Panc1 (cell line): ENCODE data around the gene RS1. TPM values are rescaled to one million over a fixed set of nuclear protein-coding genes. Genes with fewer than 3 reads are reported as not detected.

Experiments
- ATAC-seq: fragments of 200-7000 bp; cut with Tn5 transposase; 2 replicates; pipeline ENCODE4 v1.9.1; 2020; ENCODE audit warnings: mild to moderate bottlenecking, moderate library complexity
- BruUV-seq: library from RNA; stranded (reverse); fragments of 400-500 nt; replicated peaks from 2 replicates; lab custom pipeline; 2021; lab: Mats Ljungman, UMichigan
- CTCF ChIA-PET: fragments of 300-600 bp; sonication (Branson Sonifier 250); formaldehyde crosslinking; loops from one replicate; lab custom pipeline; 2022; ENCODE audit warnings: antibody characterized with exemption; lab: Charles Lee
- POLR2A ChIA-PET: fragments of 300-600 bp; sonication (Branson Sonifier 250); formaldehyde crosslinking; loops from one replicate; lab custom pipeline; 2022; ENCODE audit warnings: antibody characterized with exemption; lab: Charles Lee
- DNase-seq: peaks from one replicate; pipeline ENCODE4 v3.0.0-alpha.2; 2010; ENCODE audit warnings: low read depth, low spot score
- H3K27ac ChIP-seq: 2 replicates; pipeline ENCODE4 v1.5.1; 2011; ENCODE audit warnings: mild to moderate bottlenecking, low read length, inconsistent platforms
- H3K27me3 ChIP-seq: fragments of 200-500 bp; sonication (Bioruptor generic); 2 replicates; pipeline ENCODE4 v1.6.0; 2014; ENCODE audit warnings: low read length, inconsistent platforms; ENCODE audit not compliant: control insufficient read depth, insufficient read depth
- H3K36me3 ChIP-seq: fragments of 200-500 bp; sonication (Bioruptor generic); 2 replicates; pipeline ENCODE4 v1.5.1; 2014; ENCODE audit warnings: inconsistent platforms, mild to moderate bottlenecking, low read length, moderate library complexity; ENCODE audit not compliant: control insufficient read depth, insufficient read depth
- H3K4me1 ChIP-seq: 2 replicates; pipeline ENCODE4 v1.5.1; 2011; ENCODE audit warnings: inconsistent platforms, mild to moderate bottlenecking, low read length, moderate library complexity; ENCODE audit not compliant: control insufficient read depth, insufficient read depth
- H3K4me3 ChIP-seq, 2 experiments: 2 replicates each; pipeline ENCODE4 v1.5.1; 2011 to 2012; ENCODE audit warnings: low read depth in 2 of 2, low read length in 2 of 2, mild to moderate bottlenecking in 2 of 2, inconsistent platforms in 1 of 2, moderate library complexity in 1 of 2
- H3K9me3 ChIP-seq: fragments of 200-500 bp; sonication (Bioruptor generic); 2 replicates; pipeline ENCODE4 v1.5.1; 2014; ENCODE audit warnings: low read depth, mild to moderate bottlenecking, inconsistent platforms, low read length, moderate library complexity; ENCODE audit not compliant: control insufficient read depth, insufficient read depth
- POLR2AphosphoS5 ChIP-seq: IDR thresholded peaks from 2 replicates; pipeline ENCODE4 v1.6.1; 2012; ENCODE audit warnings: mild to moderate bottlenecking, low read depth, low read length, moderate library complexity
- SIN3A ChIP-seq: IDR thresholded peaks from 2 replicates; pipeline ENCODE4 v1.6.1; 2012; ENCODE audit warnings: low read depth, mild to moderate bottlenecking, low read length, moderate library complexity, borderline replicate concordance; ENCODE audit not compliant: insufficient read depth
- TCF7L2 ChIP-seq: IDR thresholded peaks from 2 replicates; pipeline ENCODE4 v1.6.1; 2011; ENCODE audit warnings: mild to moderate bottlenecking, low read depth, low read length, inconsistent platforms
- in situ Hi-C: cut with HindIII; loops from 2 replicates; pipeline ENCODE4 v1.10.0; 2016; ENCODE audit warnings: low sequenced_read_pairs, low pct_unique_long_range_greater_than_20kb
- intact Hi-C: fragments of 100-400 bp; cut with micrococcal nuclease; formaldehyde crosslinking; loops from one replicate; pipeline ENCODE4 v1.10.0; 2022; ENCODE audit not compliant: unreplicated experiment
- total RNA-seq: library from RNA; stranded (reverse); gene quantifications from one replicate; pipeline ENCODE4 v1.2.1, GENCODE V29; 2021; ENCODE audit not compliant: unreplicated experiment
- TF ChIP-seq, protein P1 (sequence below), 2 experiments: IDR thresholded peaks; 2 replicates each; pipeline ENCODE4 v1.6.1; 2011 to 2012; ENCODE audit warnings: low read depth in 2 of 2, control low read depth in 1 of 2, low read length in 1 of 2, mild to moderate bottlenecking in 1 of 2, moderate library complexity in 1 of 2; ENCODE audit not compliant: insufficient read depth in 1 of 2
- TF ChIP-seq, protein P2 (sequence below): fragments of 450-650 bp; IDR thresholded peaks from 2 replicates; pipeline ENCODE4 v1.5.1; 2017; ENCODE audit warnings: mild to moderate bottlenecking

Gene RS1
- total RNA-seq, 1 experiment from 2014 or later = not detected

DNA sequence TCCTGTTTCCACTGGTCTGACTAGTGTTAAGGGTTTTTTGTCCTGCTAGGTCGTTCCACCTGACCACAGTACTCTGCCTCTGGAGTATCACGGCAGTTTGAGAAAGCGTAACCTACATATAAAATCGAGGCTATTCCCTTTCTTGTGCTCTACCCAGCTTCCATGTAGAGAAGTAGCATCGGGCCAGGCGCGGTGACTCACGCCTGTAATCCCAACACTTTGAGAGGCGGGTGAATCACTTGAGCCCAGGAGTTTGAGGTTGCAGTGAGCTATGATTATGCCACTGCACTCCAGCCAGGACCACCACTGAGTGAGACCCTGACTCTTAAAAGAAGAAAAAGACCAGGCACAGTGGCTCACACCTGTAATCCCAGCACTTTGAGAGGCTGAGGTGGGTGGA is 43.0 kb upstream of the RS1 start:
- H3K4me1 ChIP-seq = no peaks in the 10 kb centered on the region
- no peaks in the 10 kb centered on the region for H3K36me3 ChIP-seq
- ChIA-PET POLR2A (no interaction called here), CTCF (no interaction called here)
- H3K27ac ChIP-seq = no peak overlapping the region
- DNase-seq = no peak
- H3K27me3 ChIP-seq = no peaks in the 10 kb centered on the region
- no peak overlapping the region for H3K4me3 ChIP-seq
- in situ Hi-C loops = no loop called here
- no peaks in the 10 kb centered on the region for H3K9me3 ChIP-seq
- intact Hi-C loops = no loop called here
- no TSS peak for BruUV-seq
- ATAC-seq = no peak
- TF ChIP-seq, protein P1, sequence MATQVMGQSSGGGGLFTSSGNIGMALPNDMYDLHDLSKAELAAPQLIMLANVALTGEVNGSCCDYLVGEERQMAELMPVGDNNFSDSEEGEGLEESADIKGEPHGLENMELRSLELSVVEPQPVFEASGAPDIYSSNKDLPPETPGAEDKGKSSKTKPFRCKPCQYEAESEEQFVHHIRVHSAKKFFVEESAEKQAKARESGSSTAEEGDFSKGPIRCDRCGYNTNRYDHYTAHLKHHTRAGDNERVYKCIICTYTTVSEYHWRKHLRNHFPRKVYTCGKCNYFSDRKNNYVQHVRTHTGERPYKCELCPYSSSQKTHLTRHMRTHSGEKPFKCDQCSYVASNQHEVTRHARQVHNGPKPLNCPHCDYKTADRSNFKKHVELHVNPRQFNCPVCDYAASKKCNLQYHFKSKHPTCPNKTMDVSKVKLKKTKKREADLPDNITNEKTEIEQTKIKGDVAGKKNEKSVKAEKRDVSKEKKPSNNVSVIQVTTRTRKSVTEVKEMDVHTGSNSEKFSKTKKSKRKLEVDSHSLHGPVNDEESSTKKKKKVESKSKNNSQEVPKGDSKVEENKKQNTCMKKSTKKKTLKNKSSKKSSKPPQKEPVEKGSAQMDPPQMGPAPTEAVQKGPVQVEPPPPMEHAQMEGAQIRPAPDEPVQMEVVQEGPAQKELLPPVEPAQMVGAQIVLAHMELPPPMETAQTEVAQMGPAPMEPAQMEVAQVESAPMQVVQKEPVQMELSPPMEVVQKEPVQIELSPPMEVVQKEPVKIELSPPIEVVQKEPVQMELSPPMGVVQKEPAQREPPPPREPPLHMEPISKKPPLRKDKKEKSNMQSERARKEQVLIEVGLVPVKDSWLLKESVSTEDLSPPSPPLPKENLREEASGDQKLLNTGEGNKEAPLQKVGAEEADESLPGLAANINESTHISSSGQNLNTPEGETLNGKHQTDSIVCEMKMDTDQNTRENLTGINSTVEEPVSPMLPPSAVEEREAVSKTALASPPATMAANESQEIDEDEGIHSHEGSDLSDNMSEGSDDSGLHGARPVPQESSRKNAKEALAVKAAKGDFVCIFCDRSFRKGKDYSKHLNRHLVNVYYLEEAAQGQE (IDR thresholded peaks at IDR 0.05; ENCODE audit: insufficient read depth in 1 of 2, low read depth in 2 of 2, low read length in 1 of 2) = no peak
- TF ChIP-seq POLR2AphosphoS5 = no peak
- TF ChIP-seq TCF7L2 = no peak
- no peak for TF ChIP-seq SIN3A
- TF ChIP-seq, protein P2, sequence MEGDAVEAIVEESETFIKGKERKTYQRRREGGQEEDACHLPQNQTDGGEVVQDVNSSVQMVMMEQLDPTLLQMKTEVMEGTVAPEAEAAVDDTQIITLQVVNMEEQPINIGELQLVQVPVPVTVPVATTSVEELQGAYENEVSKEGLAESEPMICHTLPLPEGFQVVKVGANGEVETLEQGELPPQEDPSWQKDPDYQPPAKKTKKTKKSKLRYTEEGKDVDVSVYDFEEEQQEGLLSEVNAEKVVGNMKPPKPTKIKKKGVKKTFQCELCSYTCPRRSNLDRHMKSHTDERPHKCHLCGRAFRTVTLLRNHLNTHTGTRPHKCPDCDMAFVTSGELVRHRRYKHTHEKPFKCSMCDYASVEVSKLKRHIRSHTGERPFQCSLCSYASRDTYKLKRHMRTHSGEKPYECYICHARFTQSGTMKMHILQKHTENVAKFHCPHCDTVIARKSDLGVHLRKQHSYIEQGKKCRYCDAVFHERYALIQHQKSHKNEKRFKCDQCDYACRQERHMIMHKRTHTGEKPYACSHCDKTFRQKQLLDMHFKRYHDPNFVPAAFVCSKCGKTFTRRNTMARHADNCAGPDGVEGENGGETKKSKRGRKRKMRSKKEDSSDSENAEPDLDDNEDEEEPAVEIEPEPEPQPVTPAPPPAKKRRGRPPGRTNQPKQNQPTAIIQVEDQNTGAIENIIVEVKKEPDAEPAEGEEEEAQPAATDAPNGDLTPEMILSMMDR = no peak

DNA sequence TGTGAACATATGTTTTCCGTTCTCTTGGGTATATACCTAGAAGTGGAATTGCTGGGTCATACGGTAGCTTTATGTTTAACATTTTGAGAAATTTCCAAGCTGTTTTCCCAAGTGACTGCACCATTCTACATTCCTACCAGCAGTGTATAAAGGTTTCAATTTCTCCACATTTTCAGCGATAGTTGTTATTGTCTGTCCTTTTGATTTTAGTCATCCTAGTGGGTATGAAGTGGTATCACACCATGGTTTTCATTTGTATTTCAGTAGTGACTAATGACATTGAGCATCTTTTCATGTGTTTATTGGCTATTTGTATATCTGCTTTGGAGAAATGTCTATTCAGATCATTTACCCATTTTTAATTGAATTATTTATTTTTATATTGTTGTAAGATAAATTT is 37.9 kb upstream of the RS1 start:
- TF ChIP-seq, protein P2 = no peak
- TF ChIP-seq SIN3A (no peak), POLR2AphosphoS5 (no peak), TCF7L2 (no peak)
- TF ChIP-seq, protein P1 (IDR thresholded peaks at IDR 0.05; ENCODE audit: insufficient read depth in 1 of 2, low read depth in 2 of 2, low read length in 1 of 2) = no peak
- Histone ChIP-seq H3K27me3 (no peaks in the 10 kb centered on the region), H3K9me3 (no peaks in the 10 kb centered on the region), H3K4me1 (no peaks in the 10 kb centered on the region), H3K4me3 (no peak overlapping the region), H3K36me3 (no peaks in the 10 kb centered on the region), H3K27ac (no peak overlapping the region)
- no TSS peak for BruUV-seq
- intact Hi-C loops = no loop called here
- DNase-seq (no peak), ATAC-seq (no peak)
- POLR2A ChIA-PET = no interaction called here
- in situ Hi-C loops = no loop called here
- CTCF ChIA-PET = no interaction called here
